Fibroblast of lung (primary cell): ENCODE data around the gene IL22RA2.

Source experiments
- CTCF ChIP-seq, 2 donors: IDR thresholded peaks in 1 of 2; conservative IDR thresholded peaks in 1 of 2; 1 replicate in 1 of 2; 2 replicates in 1 of 2; pipeline ENCODE4 v1.5.1; 2011 to 2012; ENCODE audit warnings: low read length in 2 of 2, control low read depth in 1 of 2, inconsistent platforms in 1 of 2, low read depth in 1 of 2, mild to moderate bottlenecking in 1 of 2
- EZH2 ChIP-seq: IDR thresholded peaks from 2 replicates; pipeline ENCODE4 v1.5.1; 2012; ENCODE audit warnings: low read length, control low read depth, mild to moderate bottlenecking; ENCODE audit errors: missing control alignments

GRCh38 chr6:137191236-137191635, 17.8 kb upstream of the IL22RA2 start:
- TF ChIP-seq CTCF (conservative IDR thresholded peaks at IDR 0.05 in 1 of 2, IDR thresholded peaks at IDR 0.05 in 1 of 2; ENCODE audit: low read depth in 1 of 2, low read length in 2 of 2), result no peak
- no peak for TF ChIP-seq EZH2
